OCI-LY3 (cell line): ENCODE results near the gene AKT1S1.

Experiments used
- EZH2phosphoT487 ChIP-seq: fragments of 200-600 bp; shearing (Covaris generic); IDR thresholded peaks from 2 replicates; pipeline ENCODE4 v1.6.1; 2018; ENCODE audit warnings: antibody characterized with exemption, mixed run types, low read depth
- TF ChIP-seq, protein P1 (sequence below): fragments of 200-600, 300-600 bp; sonication (generic); IDR thresholded peaks from 2 replicates; pipeline ENCODE4 v1.5.1; 2014; ENCODE audit warnings: antibody characterized with exemption, low read length, low read depth

- TF ChIP-seq, protein P1, sequence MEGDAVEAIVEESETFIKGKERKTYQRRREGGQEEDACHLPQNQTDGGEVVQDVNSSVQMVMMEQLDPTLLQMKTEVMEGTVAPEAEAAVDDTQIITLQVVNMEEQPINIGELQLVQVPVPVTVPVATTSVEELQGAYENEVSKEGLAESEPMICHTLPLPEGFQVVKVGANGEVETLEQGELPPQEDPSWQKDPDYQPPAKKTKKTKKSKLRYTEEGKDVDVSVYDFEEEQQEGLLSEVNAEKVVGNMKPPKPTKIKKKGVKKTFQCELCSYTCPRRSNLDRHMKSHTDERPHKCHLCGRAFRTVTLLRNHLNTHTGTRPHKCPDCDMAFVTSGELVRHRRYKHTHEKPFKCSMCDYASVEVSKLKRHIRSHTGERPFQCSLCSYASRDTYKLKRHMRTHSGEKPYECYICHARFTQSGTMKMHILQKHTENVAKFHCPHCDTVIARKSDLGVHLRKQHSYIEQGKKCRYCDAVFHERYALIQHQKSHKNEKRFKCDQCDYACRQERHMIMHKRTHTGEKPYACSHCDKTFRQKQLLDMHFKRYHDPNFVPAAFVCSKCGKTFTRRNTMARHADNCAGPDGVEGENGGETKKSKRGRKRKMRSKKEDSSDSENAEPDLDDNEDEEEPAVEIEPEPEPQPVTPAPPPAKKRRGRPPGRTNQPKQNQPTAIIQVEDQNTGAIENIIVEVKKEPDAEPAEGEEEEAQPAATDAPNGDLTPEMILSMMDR, result no peak
- TF ChIP-seq EZH2phosphoT487, result no peak
Measured at GRCh38 chr19:49878744-49879070, 1.6 kb upstream of the AKT1S1 start.
